ENCODE measurements around the gene DAGLA. TPM values are rescaled to one million over a fixed set of nuclear protein-coding genes. Genes with fewer than 3 reads are reported as not detected.

DAGLA gene
- total RNA-seq, 1 experiment from 2014 or later: 4.5 TPM

GRCh38 chr11:61688365-61689163 is 8.4 kb downstream of the DAGLA start:
- Histone ChIP-seq H3K9me3 (ENCODE audit: control insufficient read depth, low read depth, low read length) (no peaks in the 10 kb centered on the region), H3K27me3 (ENCODE audit: insufficient read depth, low read length) (no peaks in the 10 kb centered on the region), H3K27ac (ENCODE audit: insufficient read length, low read depth, low read length) (no peak overlapping the region), H4K5ac (ENCODE audit: insufficient read length, low read depth, low read length) (no peak overlapping the region), H4K8ac (replicated peaks; ENCODE audit: insufficient read length, low read depth, low read length) (no peak overlapping the region), H3K56ac (ENCODE audit: insufficient read length, low read depth, low read length) (no peak overlapping the region), H4K91ac (ENCODE audit: insufficient read length, low read depth, low read length) (no peak overlapping the region), H3K23ac (ENCODE audit: insufficient read length, low read depth, low read length) (no peak overlapping the region), H2AK5ac (ENCODE audit: insufficient read length, low read length) (no peak overlapping the region), H3K79me1 (ENCODE audit: insufficient read depth, low read depth, low read length, poor library complexity, severe bottlenecking) (no peaks in the 10 kb centered on the region), H2BK15ac (ENCODE audit: low read depth, low read length) (no peak overlapping the region), H3K4me2 (ENCODE audit: insufficient read depth, insufficient read length, low read length) (no peak overlapping the region), H3K9ac (ENCODE audit: extremely low read depth, insufficient read length, low read length) (no peak overlapping the region), H3K18ac (ENCODE audit: insufficient read length, low read depth, low read length) (no peak overlapping the region), H3K23me2 (ENCODE audit: insufficient read length, low read depth, low read length, poor library complexity, severe bottlenecking) (no peaks in the 10 kb centered on the region), H2BK12ac (ENCODE audit: insufficient read length, low read depth, low read length) (no peak overlapping the region), H2BK20ac (ENCODE audit: low read depth, low read length, poor library complexity, severe bottlenecking) (no peak overlapping the region), H4K20me1 (ENCODE audit: control insufficient read depth, insufficient read depth, insufficient read length) (no peaks in the 10 kb centered on the region), H2BK5ac (ENCODE audit: insufficient read length, low read length) (no peak overlapping the region), H2BK120ac (ENCODE audit: low read depth, low read length, poor library complexity, severe bottlenecking) (no peak overlapping the region), H3K4me1 (ENCODE audit: insufficient read depth, low read length) (peaks cover 4% of the 10 kb centered on the region; the same call in 1 of the 2 replicates), H3T11ph (ENCODE audit: low read length) (no peak overlapping the region), H2AFZ (ENCODE audit: low read length) (no peak overlapping the region), H3K4ac (ENCODE audit: low read depth, low read length) (no peak overlapping the region), H3K79me2 (ENCODE audit: insufficient read depth, low read length) (no peaks in the 10 kb centered on the region), H3K14ac (ENCODE audit: insufficient read depth, low read length) (no peak overlapping the region; the same call in 1 of the 2 replicates)
- H3K9me3 Mint-ChIP-seq: no peaks in the 10 kb centered on the region
- H3K36me3 Mint-ChIP-seq (ENCODE audit: insufficient read depth in 1 of 3, low read depth in 3 of 3): no peaks in the 10 kb centered on the region
- peak overlapping the region in 1 of 3 experiments; percentile 65; a peak in 1 of 7 replicates for H3K27ac Mint-ChIP-seq
- H3K4me1 Mint-ChIP-seq: peaks cover 19 to 24% of the 10 kb centered on the region in 2 experiments
- no CpG with 5 or more reads among the region's 19 CpGs for WGBS (ENCODE audit: extremely low coverage, insufficient read length, low lambda C conversion rate)
- TF ChIP-seq CTCF (conservative IDR thresholded peaks at IDR 0.05): no peak
- H3K27me3 Mint-ChIP-seq (ENCODE audit: low read depth): peaks cover 2% of the 10 kb centered on the region; the same call in 1 of the 2 replicates
- H3K4me3 Mint-ChIP-seq: no peak overlapping the region
- DNase-seq: peak; percentile 29

All from H9 (cell line).